22Rv1 (cell line): ENCODE measurements around the gene LRCH3.
"Not testable (repeated sequence)": the region's sequence is repeated elsewhere in the genome, so short reads cannot be mapped to it uniquely, and the experiment has no call there.

Experiments
- H3K27ac ChIP-seq: fragments of 450-650 bp; 2 replicates; pipeline ENCODE4 v1.5.1; 2017
- CTCF ChIP-seq: fragments of 450-650 bp; IDR thresholded peaks from 2 replicates; pipeline ENCODE4 v1.5.1; 2017; ENCODE audit warnings: mild to moderate bottlenecking
- ZFX ChIP-seq: fragments of 450-650 bp; IDR thresholded peaks from 2 replicates; pipeline ENCODE4 v1.6.1; 2017; ENCODE audit warnings: antibody characterized with exemption, borderline replicate concordance

The LRCH3 gene

GRCh38 chr3:197912741-197913476 is 121.9 kb downstream of the LRCH3 start:
- H3K27ac ChIP-seq = no peak overlapping the region
- TF ChIP-seq ZFX = no peak
- TF ChIP-seq CTCF = no peak

DNA sequence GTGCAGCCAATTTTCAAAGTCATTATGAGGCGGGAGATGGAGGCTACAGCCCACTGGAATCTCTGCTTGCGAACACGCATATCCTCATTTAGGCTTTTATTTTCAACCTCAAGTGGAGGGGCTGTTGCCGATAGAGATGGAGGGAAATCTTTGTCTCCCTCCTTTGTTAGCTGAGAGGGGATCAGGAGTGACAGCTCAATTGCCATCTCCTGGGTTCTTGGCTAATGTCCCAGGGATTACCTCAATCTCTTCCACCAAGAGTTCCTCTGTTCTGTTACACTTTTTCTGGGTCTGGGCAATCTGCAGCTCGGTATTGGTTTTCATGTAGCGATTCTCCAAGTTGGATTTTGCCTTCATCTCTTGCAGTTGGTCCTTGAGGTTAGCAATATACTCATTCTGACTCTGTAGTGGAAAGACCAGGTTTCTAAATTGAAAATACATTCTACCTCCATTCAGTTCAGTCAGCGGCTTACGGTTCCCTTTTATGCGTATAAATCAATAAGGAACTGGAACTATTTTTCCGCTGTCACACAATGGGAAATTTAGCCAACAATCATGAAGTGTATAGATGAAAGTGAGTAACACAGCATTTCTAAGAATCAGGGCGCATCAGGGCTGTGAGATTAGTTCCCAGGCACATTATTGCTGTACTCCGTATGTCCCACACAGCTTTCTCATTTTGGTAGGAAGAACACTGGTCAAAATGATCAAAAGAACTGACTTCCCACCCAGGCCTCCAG is 122.8 kb downstream of the LRCH3 start:
- H3K27ac ChIP-seq = no peak overlapping the region
- TF ChIP-seq ZFX (no peak), CTCF (no peak)

DNA sequence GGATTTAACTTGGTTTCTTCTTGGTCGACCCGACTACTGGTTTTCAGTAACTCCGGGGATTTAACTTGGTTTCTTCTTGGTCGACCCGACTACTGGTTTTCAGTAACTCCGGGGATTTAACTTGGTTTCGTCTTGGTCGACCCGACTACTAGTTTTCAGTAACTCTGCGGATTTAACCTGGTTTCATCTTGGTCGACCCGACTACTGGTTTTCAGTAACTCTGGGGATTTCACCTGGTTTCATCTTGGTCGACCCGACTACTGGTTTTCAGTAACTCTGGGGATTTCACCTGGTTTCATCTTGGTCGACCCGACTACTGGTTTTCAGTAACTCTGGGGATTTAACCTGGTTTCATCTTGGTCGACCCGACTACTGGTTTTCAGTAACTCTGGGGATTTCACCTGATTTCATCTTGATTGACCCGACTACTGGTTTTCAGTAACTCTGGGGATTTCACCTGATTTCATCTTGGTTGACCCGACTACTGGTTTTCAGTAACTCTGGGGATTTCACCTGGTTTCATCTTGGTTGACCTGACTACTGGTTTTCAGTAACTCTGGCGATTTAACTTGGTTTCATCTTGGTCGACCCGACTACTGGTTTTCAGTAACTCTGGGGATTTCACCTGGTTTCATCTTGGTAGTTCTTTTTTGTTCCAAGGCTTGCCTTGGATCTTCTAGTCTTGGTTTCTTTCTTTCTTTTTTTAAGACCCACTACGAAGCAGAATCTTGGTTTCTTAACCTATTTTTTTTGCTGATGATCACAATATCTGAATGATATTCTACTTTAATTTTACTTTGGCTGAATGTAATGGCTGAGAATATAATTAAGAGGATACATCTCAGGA is 130.6 kb downstream of the LRCH3 start:
- H3K27ac ChIP-seq = not testable (repeated sequence)

- no peak overlapping the region for H3K27ac ChIP-seq
- no peak for TF ChIP-seq ZFX
- TF ChIP-seq CTCF = peak; percentile 66
These were observed 135.4 kb downstream of the LRCH3 start for GRCh38 chr3:197926418-197926817.

DNA sequence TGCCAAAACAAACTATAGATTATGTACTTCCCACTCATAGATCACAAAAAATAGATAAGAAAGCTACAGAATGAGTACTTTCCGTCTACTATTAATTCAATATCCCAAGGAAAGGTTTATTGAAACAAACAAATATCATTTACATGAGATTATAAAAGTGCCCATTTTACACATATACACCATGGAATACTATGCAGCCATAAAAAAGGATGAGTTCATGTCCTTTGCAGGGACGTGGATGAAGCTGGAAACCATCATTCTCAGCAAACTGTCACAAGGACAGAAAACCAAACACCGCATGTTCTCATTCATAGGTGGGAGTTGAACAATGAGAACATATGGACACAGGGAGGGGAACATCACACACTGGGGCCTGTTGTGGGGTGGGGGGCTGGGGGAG is 136.5 kb downstream of the LRCH3 start:
- not testable (repeated sequence) for H3K27ac ChIP-seq

GRCh38 chr3:197936819-197937384 is 145.8 kb downstream of the LRCH3 start:
- TF ChIP-seq ZFX (no peak), CTCF (no peak)

More at GRCh38 chr3:197936819-197937384, 145.8 kb downstream of the LRCH3 start:
- no peak overlapping the region for H3K27ac ChIP-seq
